HG03460 (cell line): ENCODE data around the gene ATP2C2.
"Not testable (repeated sequence)": the region's sequence is repeated elsewhere in the genome, so short reads cannot be mapped to it uniquely, and the experiment has no call there.

Experiments
- ATAC-seq: cut with Tn5 transposase; IDR thresholded peaks from one replicate; pipeline ENCODE4 v1.9.1; 2021; ENCODE audit not compliant: unreplicated experiment

ATP2C2 gene

DNA sequence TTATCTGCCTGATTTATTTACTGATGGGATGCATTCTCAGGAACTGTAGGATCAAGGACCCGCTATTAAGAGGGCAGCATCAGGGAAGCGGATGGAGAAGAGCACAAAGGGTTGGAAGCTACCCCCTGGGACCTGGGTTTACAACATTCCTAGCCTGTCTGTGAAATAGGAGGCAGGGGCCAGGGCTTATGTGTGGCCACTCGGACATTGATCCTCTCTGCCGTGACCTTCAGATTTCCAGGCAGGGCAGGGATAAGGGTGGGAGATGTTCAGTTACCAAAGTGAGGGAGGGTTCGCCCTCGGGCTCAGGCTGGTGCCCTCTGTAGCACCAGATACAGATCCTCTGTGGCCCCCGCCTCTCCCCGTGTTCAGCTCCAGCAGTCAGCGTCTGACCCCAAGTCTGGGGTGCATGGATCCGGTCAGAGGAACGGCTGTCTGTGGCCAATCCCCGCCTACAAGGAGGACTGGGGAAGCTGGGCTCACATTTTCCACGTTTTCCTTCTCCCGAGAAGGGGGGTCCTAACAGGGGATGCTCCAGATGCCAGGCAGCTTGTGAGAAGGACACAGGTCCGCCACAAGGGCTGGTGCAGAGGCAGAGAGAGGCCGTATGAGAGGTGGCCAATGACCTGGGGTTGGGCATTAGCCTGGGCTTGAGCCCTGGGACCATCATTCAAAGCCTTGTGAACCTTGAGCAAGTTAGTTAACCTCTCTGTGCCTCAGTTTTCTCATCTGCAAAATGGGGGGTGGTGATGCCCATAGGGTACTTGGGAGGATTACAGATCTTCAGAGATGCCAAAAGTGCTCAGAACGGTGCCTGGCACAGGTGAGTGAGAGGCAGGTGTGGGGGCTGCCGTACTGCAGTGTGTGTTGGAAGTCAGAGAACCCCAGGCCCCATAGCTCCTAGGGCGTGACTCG, 48.3 kb downstream of the ATP2C2 start:
- no peak for ATAC-seq

DNA sequence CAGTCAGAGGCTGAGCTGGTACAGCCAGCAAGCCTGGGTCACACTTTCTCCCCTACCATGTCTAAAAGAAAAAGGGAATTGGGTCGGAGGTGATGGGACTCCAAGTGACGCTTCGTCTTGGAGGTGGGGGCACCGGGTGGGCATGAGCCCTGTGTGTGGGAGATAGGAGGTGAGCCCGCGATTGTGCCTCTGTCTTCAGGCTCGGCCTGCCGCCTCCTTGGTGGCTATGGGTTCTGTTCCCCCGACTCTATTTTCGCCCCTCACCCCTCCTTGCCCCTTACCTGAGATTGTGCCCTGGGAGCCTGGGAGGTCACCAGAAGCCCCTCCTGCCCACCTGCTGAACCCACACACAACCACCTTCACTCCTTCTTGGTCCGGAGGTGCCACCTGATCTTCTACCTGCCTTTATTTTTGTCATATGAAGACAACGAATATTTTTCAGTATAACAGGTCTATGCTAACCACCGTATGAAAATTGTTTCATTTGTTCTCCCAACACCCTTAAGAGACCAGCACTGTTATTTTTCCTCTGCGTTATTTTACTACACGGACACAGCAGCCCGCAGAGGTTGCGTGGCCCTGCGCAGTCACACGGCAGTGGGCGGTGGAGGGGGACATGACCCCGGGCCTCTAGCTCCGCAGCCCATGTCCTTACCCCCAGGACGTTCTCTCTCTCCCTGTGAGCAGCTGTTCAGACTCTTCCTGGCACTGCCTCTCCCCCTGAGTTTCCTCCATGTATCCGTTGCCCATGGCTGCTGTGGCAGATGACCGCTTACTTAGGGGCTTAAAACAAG, 49.9 kb downstream of the ATP2C2 start:
- no peak for ATAC-seq

DNA sequence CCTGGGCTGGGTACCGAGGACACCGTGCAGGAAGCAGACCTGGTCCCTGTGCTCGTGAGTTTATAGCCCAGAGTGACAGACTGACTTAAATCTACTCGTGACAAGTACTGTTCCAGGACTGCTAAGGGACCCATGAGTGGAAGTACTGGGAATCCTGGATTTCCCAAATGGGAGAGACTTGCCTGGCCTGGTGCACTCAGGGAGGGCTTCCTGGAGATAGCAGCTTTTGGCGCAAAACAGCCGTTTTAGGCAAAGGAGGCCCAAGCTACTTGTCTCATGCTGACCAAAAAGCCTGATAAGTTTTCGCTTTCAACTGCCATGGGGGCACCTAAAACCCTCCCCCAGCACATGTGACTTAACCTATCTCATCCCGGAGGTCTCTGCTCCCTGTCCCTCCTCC, 51.4 kb downstream of the ATP2C2 start:
- ATAC-seq: no peak

DNA sequence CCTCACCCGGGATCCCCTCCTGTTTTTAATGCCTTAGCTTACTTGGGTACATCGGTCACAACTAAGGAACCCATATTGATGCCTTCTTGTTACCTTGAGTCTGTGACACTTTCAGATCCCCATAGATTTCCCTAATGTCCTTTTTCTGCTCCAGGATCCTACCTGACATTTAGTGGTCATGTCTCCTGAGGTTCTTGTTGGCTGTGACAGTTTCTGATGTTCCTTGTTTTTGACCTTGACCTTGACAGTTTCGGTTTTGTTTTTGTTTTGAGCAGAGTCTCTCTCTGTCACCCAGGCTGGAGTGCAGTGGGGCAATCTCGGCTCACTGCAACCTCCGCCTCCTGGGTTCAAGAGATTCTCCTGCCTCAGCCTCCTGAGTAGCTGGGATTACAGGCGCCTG, 52.2 kb downstream of the ATP2C2 start:
- ATAC-seq: not testable (repeated sequence)

DNA sequence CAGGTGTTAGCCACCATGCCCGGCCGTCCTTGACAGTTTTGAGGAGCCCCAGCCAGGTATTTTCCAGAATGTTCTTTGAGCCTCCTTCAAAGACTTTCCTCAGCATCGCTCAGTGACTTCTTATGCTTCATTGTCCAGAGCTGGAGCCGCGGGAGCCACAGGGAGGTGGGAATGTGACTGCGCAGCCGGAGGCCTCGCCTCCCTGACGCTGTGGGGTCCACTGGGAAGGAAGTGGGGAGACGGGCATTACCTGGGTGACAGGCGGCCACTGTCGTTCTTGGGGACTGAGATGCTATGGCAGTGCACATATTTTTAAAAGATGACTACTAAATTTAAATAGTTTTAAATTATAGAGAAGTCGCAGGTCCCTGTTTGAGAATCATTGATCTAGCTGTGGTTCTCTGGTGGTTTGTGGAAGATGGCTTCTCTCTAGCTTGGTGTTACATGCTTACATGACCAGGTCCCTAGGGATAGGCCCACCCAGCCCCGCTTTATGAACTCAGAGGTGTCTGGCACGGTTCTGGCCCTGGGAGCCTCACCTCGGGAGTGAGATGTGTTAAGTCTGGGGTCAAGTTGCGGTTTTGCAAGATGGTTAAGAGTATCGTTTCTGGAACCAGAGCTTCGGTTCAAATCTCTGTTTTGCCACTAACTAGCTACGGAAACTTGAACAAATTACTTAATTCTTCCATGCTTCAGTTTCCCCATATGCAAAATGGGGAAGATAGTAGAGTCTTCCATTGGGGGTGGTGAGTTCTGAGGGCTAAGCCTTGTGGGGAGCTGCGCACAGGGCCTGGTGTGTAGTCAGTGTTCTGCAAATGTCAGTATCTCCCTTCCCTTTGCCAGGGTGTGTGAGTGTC, 53.0 kb downstream of the ATP2C2 start:
- no peak for ATAC-seq

DNA sequence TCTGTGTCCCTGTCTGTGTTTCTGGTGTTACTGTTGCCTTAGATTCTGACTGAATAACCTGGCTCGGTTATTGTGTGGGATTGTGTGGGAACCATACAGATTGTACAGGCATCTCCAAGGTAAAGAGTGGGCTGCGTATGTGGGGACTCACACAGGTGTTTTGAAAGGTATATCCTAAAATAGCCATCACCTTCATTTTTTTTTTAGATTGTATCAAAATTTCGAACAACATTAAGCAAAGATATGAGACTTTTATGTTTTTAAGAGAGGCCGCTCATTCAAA, 53.5 kb downstream of the ATP2C2 start:
- no peak for ATAC-seq

DNA sequence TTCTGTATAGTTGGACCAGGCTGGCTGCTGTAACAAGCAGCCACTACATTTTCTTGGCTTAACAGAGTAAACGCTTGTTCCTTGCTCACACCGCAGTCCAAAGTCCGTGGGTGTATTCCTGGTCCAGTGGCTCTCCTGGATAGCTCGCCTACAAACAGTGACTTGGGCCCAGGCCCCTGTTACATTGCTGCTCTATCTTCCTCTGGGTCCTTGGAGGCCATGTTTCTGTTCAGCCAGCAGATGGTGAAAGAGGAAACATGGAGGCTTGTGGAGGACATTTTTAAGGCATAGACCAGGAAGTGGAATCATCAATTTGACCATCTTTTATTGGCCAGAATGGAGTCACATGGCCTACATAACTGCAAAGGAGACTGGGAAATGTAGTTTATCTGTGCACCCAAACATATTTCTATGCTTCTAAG, 55.1 kb downstream of the ATP2C2 start:
- ATAC-seq: no peak

DNA sequence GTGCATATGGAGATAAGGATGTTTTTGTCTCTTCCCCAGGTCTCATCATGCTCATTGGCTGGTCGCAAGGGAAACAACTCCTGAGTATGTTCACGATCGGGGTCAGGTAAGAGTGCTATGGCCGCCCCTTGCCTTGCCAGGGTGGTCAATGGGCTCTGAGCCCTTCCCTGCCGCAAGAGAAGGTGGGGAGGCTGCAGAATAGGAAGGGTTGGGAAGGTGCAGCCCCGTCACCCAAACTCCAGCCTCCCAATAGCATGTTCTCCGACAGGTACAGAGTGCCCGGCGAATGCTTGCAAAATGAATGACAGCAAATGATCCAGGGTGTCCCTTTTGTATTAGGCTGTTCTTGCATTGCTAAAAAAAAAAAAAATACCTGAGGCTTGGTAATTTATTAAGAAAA, 57.4 kb downstream of the ATP2C2 start:
- ATAC-seq: no peak

DNA sequence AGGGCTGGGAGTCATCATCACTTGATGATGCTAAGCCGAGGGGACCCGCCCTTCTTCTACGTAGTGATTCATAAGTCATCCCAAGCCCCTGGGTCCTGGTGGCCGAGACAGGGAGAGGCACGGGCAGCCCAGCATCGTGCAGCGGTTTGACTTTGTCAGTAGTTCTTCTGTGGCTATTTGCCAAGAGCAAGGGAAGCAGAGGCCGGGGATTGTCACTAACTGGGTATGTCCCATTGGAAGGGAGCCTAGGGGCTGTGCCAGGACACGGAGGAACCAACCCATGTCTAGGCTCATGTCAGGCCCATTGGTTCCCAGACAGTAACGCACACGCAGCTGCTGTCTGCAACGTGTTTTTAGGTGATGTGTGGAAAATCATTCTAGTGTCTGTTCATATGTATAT, 58.5 kb downstream of the ATP2C2 start:
- ATAC-seq: no peak

DNA sequence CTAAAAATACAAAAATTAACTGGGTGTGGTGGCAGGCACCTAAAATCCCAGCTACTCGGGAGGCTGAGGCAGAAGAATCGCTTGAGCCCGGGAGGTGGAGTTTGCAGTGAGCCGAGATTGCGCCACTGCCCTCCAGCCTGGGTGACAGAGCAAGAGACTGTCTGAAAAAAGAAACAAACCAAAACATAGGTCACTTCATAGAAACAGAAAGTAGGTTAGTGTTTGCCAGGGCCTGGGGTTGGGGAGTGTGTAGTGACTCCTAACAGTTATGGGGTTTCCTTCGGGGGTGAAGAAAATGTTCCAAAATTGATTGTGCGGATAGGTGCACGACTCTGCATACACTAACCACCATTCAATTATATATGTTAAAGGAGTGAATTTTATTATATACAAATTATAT, 59.2 kb downstream of the ATP2C2 start:
- ATAC-seq: no peak

DNA sequence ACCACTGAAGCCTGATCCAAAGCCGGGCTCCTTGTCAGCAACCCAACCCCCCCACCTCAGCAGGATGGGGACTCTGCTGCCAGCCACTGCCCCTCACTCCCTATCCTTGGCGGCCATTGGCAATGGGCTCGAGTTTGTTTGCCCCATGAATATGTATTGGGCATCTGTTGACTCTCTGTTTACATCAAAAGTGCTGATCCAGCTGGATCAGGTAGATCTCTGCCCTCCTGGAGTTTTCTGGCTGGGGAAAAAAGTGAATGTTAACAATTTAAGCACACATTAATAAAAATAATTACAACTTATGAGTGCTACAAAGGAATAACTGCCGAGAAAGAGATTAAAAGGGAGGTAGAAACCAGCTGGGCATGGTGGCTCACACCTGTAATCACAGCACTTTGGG, 62.5 kb downstream of the ATP2C2 start:
- ATAC-seq: no peak

DNA sequence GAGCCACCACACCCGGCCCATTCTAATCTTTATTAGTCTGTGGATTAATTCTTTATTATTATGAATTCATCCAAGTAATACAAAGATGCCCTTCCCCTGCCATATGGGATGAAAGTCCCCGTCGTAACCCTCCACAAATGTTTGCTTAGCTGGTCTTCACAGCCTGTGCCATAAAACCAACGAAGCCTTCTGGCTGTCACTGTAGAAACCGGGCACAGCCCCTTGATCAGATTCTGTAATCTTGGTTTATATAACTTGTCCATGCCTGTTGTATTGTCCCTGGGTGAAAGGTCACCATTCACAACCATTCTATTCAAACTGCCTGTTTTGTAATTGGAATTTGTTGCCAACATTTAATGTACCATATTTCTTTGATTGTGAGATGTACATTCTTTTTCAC, 66.5 kb downstream of the ATP2C2 start:
- no peak for ATAC-seq

DNA sequence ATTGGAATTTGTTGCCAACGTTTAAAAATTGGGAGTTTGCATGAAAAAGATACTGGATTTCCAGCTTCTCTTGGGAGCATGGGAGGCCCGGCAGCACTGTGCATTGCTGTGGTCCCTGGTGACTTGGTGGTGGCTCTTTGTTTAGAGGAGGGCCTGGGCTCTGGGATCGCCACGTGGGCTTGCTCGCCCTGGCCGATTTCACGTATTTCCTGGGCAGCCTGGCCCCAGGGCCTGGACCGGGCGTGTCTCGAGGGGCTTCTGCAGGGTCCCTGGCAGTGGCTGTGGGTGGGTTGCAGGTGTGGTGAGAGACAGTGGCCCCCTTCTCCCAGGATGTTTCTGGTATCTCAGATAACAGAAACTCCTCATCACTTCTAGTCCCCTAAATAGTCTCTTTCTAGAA, 67.9 kb downstream of the ATP2C2 start:
- no peak for ATAC-seq

DNA sequence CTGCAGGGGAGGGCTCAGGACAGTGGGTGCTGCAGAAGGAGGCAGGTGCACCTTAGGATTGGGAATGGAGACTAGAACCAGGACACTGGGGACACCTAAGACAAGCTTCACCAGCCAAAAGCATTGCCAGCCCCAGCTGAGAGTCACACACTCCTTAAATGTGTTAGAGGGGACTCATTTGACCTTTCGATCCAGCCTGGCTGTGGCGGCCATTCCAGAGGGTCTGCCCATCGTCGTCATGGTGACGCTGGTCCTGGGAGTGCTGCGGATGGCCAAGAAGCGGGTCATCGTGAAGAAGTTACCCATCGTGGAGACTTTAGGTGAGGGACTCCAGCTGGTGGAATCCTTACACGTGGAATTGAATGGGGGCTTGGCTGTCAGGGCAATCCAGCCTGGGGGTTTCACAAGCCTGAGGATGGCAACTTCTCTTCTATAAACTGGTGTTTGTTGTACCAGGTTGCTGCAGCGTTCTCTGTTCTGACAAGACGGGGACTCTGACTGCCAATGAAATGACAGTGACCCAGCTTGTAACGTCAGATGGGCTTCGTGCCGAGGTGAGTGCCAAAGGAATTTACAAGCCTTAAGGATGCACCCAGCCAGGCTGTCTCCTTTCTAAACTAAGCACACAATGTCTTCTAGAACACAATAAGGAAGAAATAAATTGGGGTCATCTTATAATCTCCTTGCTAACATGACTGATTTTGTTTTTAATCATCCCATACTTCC, 70.8 kb downstream of the ATP2C2 start:
- ATAC-seq: no peak

DNA sequence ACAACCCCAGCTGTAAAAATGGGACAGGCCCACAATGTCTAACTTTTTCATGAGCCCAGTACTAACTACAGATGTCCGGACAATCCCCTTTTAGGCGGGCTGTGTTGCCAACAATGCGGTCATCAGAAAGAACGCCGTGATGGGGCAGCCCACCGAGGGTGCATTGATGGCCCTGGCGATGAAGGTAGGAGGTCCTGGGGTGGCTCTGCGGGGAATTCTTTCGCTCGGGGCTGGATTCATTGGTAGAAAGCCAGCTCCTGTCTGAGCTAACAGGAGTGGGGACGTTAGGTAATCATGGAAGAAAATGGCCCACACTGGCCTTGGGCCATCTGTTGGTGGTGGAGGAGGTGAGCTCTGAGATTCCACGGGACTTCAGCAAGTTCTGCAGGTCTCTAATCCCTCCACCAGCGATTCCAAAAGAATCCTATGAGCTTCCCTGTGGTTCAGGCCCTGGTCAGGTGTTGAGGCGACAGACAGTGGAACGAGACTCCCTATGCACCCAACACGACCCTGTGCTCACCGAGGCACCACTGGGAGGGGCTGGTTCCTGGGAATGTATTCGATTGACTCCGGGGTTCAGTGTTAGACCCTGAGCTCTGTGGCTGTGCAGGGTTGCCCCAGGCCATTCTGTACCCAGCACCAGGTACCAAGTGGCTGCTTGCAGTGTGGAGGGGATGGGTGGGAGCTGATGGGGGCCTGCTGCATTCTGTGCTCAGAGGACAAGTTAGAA, 74.2 kb downstream of the ATP2C2 start:
- ATAC-seq: no peak

DNA sequence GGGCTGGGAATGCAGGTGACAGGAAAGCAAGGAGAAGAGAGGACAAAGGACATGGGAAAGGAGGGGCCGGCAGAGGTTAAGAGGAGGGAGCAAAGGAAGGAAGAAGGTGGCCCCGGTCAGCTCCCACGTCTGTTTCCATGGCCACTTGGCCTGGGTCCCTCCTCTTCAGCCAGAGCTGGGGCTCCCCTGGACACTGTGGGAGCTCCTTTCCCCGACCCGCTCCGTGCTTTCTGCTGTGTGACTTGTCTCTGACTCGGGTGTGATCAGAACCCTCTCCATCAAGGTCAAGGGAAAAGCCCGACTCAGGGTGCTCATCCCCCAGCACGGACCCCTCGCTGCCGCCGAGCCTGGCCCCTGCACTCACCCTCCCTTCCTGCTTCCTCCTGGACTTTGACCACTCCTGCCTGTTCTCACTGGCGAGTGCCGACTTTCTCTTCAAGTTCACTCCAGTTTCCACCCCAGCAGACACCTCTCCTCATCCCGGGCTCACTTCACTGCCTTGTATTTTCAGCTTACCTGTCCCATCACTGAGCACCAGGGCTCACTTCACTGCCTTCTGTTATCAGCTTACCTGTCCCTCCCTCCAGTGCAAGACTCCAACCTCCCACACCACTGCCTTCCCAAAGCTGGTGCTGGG, 74.9 kb downstream of the ATP2C2 start:
- no peak for ATAC-seq

DNA sequence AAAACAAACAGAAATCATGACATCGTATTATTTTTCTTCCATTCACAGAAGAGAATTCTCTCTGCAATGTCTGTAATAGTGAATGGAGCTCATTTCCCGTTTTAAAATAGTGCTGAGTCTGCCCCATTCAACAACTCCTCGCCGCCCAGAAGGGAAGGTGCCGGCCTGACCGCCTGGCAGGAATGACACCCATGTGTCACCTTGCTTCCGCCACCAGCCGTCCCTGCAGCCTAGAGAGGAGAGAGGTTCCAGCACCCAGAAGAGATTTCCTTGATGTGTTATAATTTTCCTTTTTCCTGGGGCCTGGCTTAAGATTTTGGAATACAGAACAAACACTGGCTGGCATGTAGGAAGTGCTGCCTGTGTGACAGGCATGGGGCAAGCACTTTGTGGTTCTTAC, 76.1 kb downstream of the ATP2C2 start:
- no peak for ATAC-seq

DNA sequence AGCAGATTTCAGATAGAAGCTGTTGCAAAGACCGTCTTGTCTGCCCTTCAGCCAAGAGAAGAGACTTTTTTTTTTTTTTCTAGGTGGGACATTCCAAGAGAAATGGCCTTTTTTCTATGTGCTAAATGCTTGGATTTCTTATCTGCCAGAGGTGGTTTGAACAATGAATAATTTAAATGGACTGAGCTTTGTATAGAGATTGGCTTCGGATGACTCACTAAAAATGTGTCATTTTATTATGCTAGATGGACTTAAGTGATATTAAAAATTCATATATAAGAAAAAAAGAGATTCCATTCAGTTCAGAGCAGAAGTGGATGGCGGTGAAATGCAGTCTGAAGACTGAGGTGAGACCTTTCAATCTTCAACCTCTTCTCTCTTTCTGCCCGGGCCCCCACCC, 77.7 kb downstream of the ATP2C2 start:
- ATAC-seq: no peak

DNA sequence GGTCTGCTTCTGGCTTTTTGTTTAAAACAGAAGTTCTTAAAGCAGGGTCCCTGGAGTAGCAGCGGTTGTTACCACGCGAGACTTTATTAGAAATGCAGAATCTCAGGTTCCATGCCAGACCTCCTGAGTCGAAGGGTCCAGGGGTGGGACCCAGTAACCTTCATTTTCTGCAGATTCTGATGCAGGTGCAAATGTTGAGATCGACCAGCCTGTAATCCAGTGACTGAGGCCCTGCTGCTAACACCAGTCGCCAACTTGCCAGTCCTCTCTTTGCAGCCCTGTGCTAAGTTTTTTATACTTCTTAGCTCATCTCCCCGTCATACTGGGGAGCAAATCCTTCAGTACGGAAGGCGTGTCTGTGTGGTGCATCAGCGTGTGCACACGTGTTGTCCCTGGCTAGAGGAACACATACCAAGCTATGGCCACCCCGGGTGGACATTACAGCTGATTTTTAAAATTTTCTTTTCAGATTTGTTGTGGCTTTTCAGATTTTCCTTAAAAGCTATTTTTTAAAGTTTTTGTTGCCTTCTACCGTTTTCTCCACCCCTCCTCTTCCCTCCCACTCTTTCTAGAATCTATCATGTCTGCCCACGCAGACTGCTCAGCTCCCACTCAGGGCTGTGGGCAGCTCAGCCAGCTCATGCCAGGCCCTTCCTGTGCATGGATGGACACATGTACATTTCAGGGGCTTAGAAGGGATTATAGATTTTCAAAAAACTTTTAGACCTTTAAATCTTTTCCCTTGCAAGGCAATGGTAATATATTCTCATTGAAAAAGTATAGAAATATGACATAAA, 78.5 kb downstream of the ATP2C2 start:
- ATAC-seq: no peak
